NCI-H1436 treated with DMSO at 0.1 percent for 48 hours (cell line): Measurements from ENCODE around the gene NR6A1.

Experiments used
- DNase-seq: peaks from one replicate; lab custom pipeline; 2025; lab: John Stamatoyannopoulos, UW

NR6A1 gene

DNA sequence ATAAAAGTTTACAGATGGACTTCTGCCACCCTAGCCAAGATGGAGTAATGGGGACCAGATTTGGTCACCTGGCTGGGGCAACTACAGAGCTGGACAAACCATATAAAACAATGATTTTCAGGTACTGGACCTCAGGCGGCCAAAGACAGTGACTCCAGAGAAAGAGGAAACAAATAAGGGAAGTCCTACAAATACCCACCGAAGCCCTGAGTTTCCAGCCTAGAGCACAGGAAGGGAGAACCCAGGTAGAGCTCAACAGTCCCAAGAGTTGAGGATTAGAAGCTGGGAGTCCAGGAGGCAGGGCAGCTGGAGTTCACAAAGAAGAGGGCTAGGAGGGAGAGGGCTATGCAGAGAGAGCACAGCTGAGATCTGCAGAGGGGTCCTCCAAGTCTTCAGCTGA, 157.3 kb downstream of the NR6A1 start:
- no peak for DNase-seq

DNA sequence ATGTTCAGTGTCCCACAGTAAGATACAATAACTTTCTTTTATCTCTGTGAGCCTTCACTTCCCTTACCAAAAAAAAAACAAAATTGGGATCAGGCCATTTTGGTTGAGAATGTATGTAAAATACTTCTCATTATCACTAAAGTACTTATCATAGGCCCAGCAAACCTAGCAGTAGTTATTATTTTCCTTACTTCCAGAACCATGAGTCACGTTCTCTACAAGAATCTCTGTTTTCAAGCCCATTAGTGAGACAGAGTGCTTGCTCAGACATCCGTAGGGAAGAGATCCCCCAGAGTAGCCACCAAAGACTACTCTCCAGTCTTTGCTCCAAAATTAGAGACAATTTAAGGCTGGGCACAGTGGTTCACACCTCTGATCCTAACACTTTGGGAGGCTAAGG, 160.0 kb downstream of the NR6A1 start:
- DNase-seq: no peak

DNA sequence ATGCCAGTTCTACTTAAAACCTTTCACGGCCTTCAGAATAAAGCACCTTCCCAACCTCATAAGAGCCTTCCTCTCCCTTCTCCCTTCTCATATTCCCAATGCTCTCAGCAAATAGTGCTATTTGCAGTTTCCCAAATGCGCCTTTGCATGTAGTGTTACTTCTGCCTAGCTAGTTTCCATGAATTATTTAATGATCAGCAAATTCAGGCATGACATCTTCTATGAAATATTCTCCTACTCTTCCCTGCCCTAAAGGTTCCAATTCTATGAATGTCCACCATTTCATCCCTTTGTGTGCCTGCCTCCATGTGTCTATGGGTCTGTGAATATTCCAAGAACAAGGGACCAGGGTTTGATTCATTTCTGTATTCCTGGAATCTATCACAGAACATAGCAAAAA, 165.1 kb downstream of the NR6A1 start:
- DNase-seq: no peak

GRCh38 chr9:124605258-124605657, 165.9 kb downstream of the NR6A1 start:
- DNase-seq: no peak

DNA sequence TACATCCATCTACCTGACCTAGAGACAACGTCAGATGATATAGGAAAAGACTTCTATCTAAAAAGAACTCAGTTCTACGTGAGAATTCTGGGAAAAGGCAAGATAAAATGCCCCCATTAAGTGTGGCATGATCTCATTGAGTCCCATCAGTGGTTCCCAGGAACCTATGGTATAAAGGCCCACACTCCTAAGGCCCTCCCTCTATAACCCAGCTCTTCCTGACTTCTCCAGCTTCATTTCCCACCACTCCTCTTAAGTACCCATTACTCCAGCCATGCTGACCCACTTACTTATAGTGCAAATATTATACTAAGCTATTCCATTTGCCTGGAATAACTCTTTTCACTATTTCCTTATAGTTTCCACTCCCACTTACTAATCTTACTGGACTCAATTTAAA, 168.5 kb downstream of the NR6A1 start:
- no peak for DNase-seq

GRCh38 chr9:124602204-124602603, 168.9 kb downstream of the NR6A1 start:
- no peak for DNase-seq

DNA sequence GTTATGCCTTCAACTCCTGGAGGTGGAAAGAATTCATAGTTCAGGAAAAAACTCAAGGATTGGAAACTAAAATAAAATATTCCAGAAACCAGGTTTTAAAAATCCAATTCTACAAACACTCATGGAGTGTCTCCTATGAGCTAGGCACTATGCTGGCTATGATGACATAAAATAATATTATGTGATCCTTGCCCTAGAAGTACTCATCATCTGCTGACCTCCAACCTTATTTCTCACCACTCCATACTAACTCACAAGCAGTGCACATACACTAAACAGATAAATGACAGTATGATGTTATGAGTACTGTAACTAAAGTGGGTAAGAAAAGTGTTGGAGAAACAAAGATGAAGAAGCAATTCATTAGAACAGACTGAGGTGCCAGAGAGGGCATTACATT, 170.7 kb downstream of the NR6A1 start:
- DNase-seq: no peak

GRCh38 chr9:124599121-124599795, 171.9 kb downstream of the NR6A1 start:
- no peak for DNase-seq

DNA sequence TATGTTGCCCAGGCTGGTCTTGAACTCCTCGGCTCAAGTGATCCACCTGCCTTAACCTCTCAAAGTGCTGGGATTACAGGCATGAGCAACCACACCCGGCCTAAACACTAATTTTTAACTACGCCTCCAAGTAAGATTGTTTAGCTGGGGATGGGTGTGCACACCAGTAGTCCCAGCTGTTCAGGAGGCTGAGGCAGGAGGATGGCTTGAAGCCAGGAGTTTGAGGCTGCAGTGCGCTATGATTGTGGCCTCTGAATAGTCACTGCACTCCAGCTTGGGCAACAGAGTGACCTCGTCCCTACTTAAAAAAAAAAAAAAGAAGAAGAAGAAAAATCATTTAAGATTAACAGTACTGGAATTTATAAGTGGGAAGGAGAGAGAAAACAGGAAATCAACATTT, 173.1 kb downstream of the NR6A1 start:
- DNase-seq: no peak

GRCh38 chr9:124596172-124596839, 174.8 kb downstream of the NR6A1 start:
- DNase-seq: no peak

DNA sequence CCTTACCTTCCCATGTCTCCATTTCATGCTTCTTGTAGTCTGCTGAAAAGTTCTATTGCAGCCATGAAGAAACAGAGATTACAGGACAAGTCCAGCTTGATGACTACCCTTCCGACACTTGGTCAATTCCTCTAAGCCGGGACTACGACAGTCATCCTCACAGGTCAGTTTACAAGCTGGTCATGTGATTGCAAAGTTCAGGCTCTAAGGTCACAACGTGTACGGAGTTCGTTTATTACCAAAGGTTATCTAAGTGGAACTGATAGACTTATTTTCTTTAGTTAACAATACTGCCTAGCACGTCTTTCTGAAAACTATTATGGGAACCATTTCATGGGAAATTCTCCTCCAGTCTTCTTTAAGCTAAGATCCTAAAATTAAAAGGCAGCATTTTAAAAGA, 175.4 kb downstream of the NR6A1 start:
- DNase-seq: no peak

DNA sequence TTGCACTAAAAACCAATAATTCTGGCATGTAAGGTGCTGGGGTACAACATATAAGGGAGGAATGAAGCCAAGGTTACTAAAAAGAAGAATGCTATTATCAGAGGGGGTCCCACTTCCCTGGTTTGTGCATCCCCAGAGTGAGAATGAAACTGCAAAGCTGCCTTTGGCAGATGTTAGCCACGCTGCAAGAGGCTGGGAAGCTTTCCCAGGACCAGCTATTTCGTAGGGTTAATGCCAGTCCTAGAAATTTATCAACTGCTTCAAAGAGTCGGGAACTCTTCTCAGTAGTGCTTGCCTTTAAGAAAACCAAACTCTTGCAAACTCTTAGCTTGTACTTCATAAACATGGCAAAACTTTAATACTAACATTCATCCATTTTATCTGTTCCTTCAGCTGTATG, 176.4 kb downstream of the NR6A1 start:
- DNase-seq: no peak

- DNase-seq: no peak
Observed at GRCh38 chr9:124594225-124594624, 176.9 kb downstream of the NR6A1 start.

DNA sequence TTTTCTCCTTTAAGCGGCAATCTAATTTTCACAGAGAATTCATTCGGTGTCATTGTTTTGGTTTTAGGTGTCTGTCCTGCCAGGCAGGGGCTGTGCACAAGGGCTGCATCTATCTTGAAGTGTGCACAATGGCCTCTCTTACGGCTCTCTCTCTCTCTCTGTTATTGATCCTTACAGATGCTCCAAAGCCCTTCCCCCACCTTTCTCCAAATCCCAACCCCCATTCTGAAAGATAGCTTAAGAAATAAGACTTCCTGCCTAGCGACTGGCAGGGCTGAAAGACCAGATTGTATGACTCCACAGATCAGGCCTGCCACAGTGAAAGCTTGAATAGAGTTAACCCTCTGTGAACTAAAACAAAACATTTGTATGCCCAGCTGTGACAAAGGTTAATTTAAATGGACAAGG, 177.5 kb downstream of the NR6A1 start:
- no peak for DNase-seq

- no peak for DNase-seq
Observed at GRCh38 chr9:124593200-124593599, 177.9 kb downstream of the NR6A1 start.

- DNase-seq: no peak
Observed at GRCh38 chr9:124590889-124591641, 180.0 kb downstream of the NR6A1 start.

GRCh38 chr9:124584631-124585030, 186.5 kb downstream of the NR6A1 start:
- no peak for DNase-seq

DNA sequence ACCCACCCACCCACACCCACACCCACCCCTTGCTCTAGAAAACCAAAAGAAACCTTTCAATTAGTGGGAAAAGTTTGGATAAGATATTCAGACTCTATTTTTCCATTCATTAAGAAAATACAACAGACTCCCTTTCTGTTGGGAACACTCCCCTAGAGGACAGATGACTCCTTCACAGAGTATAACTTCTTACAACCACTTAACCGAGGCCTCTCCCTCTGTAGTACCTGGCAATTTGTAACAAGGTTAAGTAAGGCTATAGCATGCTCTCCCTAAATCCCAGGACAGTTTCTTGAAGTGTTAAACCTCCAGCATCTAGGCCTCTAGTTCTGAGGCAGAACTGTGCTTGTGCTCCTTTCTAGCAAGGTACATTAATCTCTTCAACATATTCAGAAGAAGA, 188.0 kb downstream of the NR6A1 start:
- no peak for DNase-seq

DNA sequence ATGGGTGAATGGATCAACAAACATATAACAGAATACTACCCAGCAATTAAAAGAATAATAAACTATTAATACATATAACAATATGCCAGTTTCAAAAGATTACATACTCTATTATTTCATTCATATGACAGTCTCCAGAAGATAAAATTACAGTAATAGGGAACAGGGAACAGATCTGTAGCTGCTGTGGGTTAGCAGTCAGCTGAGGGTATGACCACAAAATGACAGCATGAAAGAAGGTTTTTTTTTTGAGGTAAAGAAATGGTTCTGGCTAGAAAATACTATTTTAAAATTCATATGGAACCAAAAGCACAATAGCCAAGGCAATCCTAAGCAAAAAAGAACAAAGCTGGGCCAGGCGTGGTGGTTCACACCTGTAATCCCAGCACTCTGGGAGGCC, 190.9 kb downstream of the NR6A1 start:
- DNase-seq: no peak

DNA sequence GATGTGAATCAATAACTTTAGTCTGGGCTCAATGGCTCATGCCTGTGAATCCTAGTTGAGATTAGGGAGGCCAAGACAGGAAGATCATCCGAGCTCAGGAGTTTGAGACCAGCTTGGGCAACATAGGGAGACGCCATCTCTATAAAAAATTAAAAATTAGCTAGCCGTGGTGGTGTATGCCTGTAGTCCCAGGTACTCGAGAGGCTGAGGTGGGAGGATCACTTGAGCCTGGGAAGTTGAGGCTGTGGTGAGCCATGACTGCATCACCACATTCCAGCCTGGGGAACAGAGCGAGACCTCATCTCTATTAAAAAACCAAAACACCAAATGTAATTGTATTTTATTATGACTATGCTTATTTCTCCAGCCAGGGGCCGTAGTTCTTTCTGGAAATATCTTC, 194.4 kb downstream of the NR6A1 start:
- no peak for DNase-seq

DNA sequence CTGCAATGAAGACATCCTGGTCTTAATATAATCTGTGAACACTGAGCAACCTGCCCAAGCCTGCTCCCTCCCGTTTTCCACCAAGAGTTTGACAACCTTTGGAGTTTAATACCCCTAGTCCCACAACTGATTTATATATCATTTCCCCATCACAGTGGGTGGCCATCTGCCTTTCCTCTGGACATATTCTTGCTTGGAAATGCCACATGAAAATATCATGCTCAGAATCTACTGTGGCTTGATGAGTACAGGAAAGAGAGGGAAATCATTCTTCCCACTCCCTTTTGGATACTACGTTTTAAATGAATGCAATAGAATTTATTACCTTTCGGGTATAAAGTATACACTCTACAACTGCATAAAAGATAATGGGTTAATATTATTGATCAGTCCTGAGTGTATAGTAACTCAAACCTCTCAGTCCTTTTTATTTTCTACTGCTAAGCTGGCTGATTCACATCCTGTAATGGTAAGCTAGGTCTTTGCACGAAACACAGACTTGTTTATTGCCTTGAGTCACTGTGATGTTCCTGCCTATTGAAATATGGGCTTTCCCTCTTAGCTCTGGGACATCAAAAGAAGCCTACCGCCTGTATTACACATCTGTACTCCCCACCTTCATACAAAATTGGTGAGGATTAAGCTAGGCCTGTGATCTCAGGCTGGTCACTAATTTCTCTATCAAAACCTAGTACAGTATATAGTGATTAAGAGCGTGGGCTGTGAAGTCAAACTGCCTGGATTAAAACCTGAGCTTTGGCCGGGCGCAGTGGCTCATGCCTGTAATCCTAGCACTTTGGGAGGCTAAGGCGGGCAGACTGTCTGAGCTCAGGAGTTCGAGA, 196.4 kb downstream of the NR6A1 start:
- no peak for DNase-seq

GRCh38 chr9:124570942-124571666, 200.0 kb downstream of the NR6A1 start:
- DNase-seq: no peak
